SK-N-SH (cell line): ENCODE measurements around the gene ZNF646. TPM values are rescaled to one million over a fixed set of nuclear protein-coding genes. Genes with fewer than 3 reads are reported as not detected.

ENCODE experiments used
- CTCF ChIA-PET: fragments of 300-600, 350-600 bp; formaldehyde crosslinking; extraction: SDS; loops from one replicate; lab custom pipeline; 2021; lab: Yijun Ruan, JAX
- POLR2A ChIA-PET: fragments of 350-600 bp; sonication (Branson Sonifier 250); formaldehyde crosslinking; extraction: SDS; loops from one replicate; lab custom pipeline; 2020; ENCODE audit warnings: antibody characterized with exemption, inconsistent platforms; lab: Yijun Ruan, JAX
- DNase-seq: peaks from one replicate; pipeline ENCODE4 v3.0.0; 2012
- H2AFZ ChIP-seq: fragments of 200-600 bp; sonication (generic); 2 replicates; pipeline ENCODE4 v1.8.1; 2016; ENCODE audit warnings: antibody characterized with exemption, mild to moderate bottlenecking, low read depth
- H3F3A ChIP-seq: fragments of 200-600 bp; sonication (generic); replicated peaks from 2 replicates; pipeline ENCODE3; 2016; ENCODE audit warnings: antibody characterized with exemption, mild to moderate bottlenecking; ENCODE audit not compliant: insufficient read depth
- H3K27ac ChIP-seq, 2 experiments: fragments of 200-500 bp in 1 of 2; fragments of 200-600 bp in 1 of 2; sonication (Bioruptor generic) in 1 of 2; sonication (generic), shearing (Covaris generic) in 1 of 2; 2 replicates each; pipeline versions ENCODE4 v1.5.1 to v1.6.1; 2014 to 2016; ENCODE audit warnings: low read depth in 2 of 2, inconsistent platforms in 1 of 2, low read length in 1 of 2, mild to moderate bottlenecking in 1 of 2, mixed read lengths in 1 of 2
- H3K27me3 ChIP-seq: fragments of 200-600 bp; sonication (generic), shearing (Covaris generic); 2 replicates; pipeline ENCODE4 v1.6.1; 2016; ENCODE audit warnings: mixed run types; ENCODE audit not compliant: insufficient read depth
- H3K36me3 ChIP-seq, 2 experiments: fragments of 200-500 bp in 1 of 2; fragments of 200-600 bp in 1 of 2; sonication (Bioruptor generic) in 1 of 2; sonication (generic) in 1 of 2; replicated peaks in 1 of 2; 2 replicates each; pipeline versions ENCODE3 to v1.5.1; 2014 to 2016; ENCODE audit warnings: low read length in 1 of 2, mild to moderate bottlenecking in 1 of 2; ENCODE audit not compliant: insufficient read depth in 2 of 2, control insufficient read depth in 1 of 2
- H3K4me1 ChIP-seq, 2 experiments: fragments of 200-500 bp in 1 of 2; fragments of 200-600 bp in 1 of 2; sonication (Bioruptor generic) in 1 of 2; sonication (generic), shearing (Covaris generic) in 1 of 2; 2 replicates each; pipeline versions ENCODE4 v1.5.1 to v1.6.1; 2014 to 2016; ENCODE audit warnings: low read depth in 1 of 2, low read length in 1 of 2, mixed run types in 1 of 2; ENCODE audit not compliant: insufficient read depth in 2 of 2, control insufficient read depth in 1 of 2
- H3K4me2 ChIP-seq: fragments of 200-600 bp; sonication (generic), shearing (Covaris generic); 2 replicates; pipeline ENCODE4 v1.6.1; 2017; ENCODE audit warnings: mixed run types
- H3K4me3 ChIP-seq, 2 experiments: fragments of 200-500 bp in 1 of 2; fragments of 200-600 bp in 1 of 2; sonication (Bioruptor generic) in 1 of 2; sonication (generic), shearing (Covaris generic) in 1 of 2; 2 replicates each; pipeline versions ENCODE4 v1.5.1 to v1.8.1; 2014 to 2016; ENCODE audit warnings: low read depth in 2 of 2, inconsistent platforms in 1 of 2, low read length in 1 of 2, mild to moderate bottlenecking in 1 of 2, mixed read lengths in 1 of 2, moderate library complexity in 1 of 2
- H3K79me2 ChIP-seq: fragments of 200-600 bp; sonication (generic); 2 replicates; pipeline ENCODE4 v1.8.1; 2017; ENCODE audit warnings: mild to moderate bottlenecking; ENCODE audit not compliant: insufficient read depth
- H3K9ac ChIP-seq: fragments of 200-600 bp; sonication (generic); 2 replicates; pipeline ENCODE4 v1.6.1; 2017; ENCODE audit warnings: mixed run types
- H3K9me2 ChIP-seq: fragments of 200-600 bp; sonication (generic); 2 replicates; pipeline ENCODE4 v1.6.1; 2017; ENCODE audit warnings: mixed run types
- H3K9me3 ChIP-seq: fragments of 200-600 bp; sonication (generic); 2 replicates; pipeline ENCODE4 v1.6.1; 2017; ENCODE audit warnings: mixed run types, mild to moderate bottlenecking, moderate library complexity
- H4K20me1 ChIP-seq: fragments of 200-600 bp; sonication (generic); 2 replicates; pipeline ENCODE4 v1.6.1; 2017; ENCODE audit warnings: mild to moderate bottlenecking, mixed run types; ENCODE audit not compliant: insufficient read depth
- ELF1 ChIP-seq: IDR thresholded peaks from 2 replicates; pipeline ENCODE4 v1.4.0; 2012
- EZH2phosphoT487 ChIP-seq: fragments of 200-600 bp; sonication (generic); IDR thresholded peaks from 2 replicates; pipeline ENCODE4 v1.6.1; 2017; ENCODE audit warnings: low read depth, mixed run types, mild to moderate bottlenecking, antibody characterized with exemption, moderate library complexity, borderline replicate concordance
- FOSL2 ChIP-seq: IDR thresholded peaks from 2 replicates; pipeline ENCODE4 v1.4.0; 2012; ENCODE audit warnings: low read depth, mild to moderate bottlenecking, moderate library complexity, borderline replicate concordance
- FOXJ3 ChIP-seq: sonication (generic); formaldehyde crosslinking; IDR thresholded peaks from 2 replicates; pipeline ENCODE4 v1.5.1; 2020; ENCODE audit warnings: mild to moderate bottlenecking, missing genetic modification reagents
- FOXM1 ChIP-seq: IDR thresholded peaks from 2 replicates; pipeline ENCODE4 v1.4.0; 2012; ENCODE audit warnings: low read depth, mild to moderate bottlenecking
- GABPA ChIP-seq: IDR thresholded peaks from 2 replicates; pipeline ENCODE4 v1.4.0; 2012; ENCODE audit warnings: low read depth, mild to moderate bottlenecking
- GATA2 ChIP-seq: sonication (generic); formaldehyde crosslinking; IDR thresholded peaks from 2 replicates; pipeline ENCODE4 v1.5.0; 2020; ENCODE audit warnings: mild to moderate bottlenecking, missing genetic modification reagents
- JUND ChIP-seq: IDR thresholded peaks from 2 replicates; pipeline ENCODE4 v1.4.0; 2012
- MAX ChIP-seq: IDR thresholded peaks from 2 replicates; pipeline ENCODE4 v1.4.0; 2012; ENCODE audit warnings: low read depth
- NRF1 ChIP-seq: IDR thresholded peaks from 2 replicates; pipeline ENCODE4 v1.6.1; 2012; ENCODE audit warnings: low read depth, mild to moderate bottlenecking, low read length
- POLR2AphosphoS5 ChIP-seq: IDR thresholded peaks from 2 replicates; pipeline ENCODE4 v1.6.1; 2012; ENCODE audit warnings: low read depth, low read length
- RCOR1 ChIP-seq: fragments of 150-350 bp; IDR thresholded peaks from 2 replicates; pipeline ENCODE4 v1.6.1; 2017; ENCODE audit warnings: antibody characterized with exemption, low read length
- RXRA ChIP-seq: IDR thresholded peaks from 2 replicates; pipeline ENCODE4 v1.4.0; 2012; ENCODE audit warnings: low read depth, mild to moderate bottlenecking, borderline replicate concordance
- SIN3A ChIP-seq: IDR thresholded peaks from 2 replicates; pipeline ENCODE4 v1.6.1; 2012; ENCODE audit warnings: low read depth, mild to moderate bottlenecking, low read length, moderate library complexity, borderline replicate concordance
- TCF12 ChIP-seq: IDR thresholded peaks from 2 replicates; pipeline ENCODE4 v1.4.0; 2012
- USF1 ChIP-seq: IDR thresholded peaks from 2 replicates; pipeline ENCODE4 v1.4.0; 2012; ENCODE audit warnings: low read depth, borderline replicate concordance
- WGBS: methylation state at CpG from one replicate; pipeline ENCODE4 v1.1.6; 2017; ENCODE audit warnings: low lambda C conversion rate; 5-methylcytosine and 5-hydroxymethylcytosine counted together
- polyA plus RNA-seq, 3 experiments: library from polyadenylated mRNA; depleted of rRNA; stranded (reverse); fragments of >200 nt; gene quantifications; 2 replicates each; pipeline ENCODE4 v1.2.3, GENCODE V29; 2012
- TF ChIP-seq, protein P1 (sequence below): IDR thresholded peaks from 2 replicates; pipeline ENCODE4; 2012
- TF ChIP-seq, protein P2 (sequence below): fragments of 150-350 bp; IDR thresholded peaks from 2 replicates; pipeline ENCODE4 v1.6.1; 2016; ENCODE audit warnings: mild to moderate bottlenecking, low read depth, low read length

Gene ZNF646
- polyA plus RNA-seq, 1 of the 3 experiments (the other 2 are of a cell fraction): 3.4 TPM

GRCh38 chr16:31131841-31132271, 57.6 kb downstream of the ZNF646 start:
- Histone ChIP-seq H3K27me3 (no peaks in the 10 kb centered on the region), H3K4me3 (no peak overlapping the region), H3K4me1 (peaks cover 0 to 20% of the 10 kb centered on the region in 2 experiments; a peak in 1 of 4 replicates), H3K4me2 (no peak overlapping the region), H3K27ac (no peak overlapping the region), H3K9me3 (no peaks in the 10 kb centered on the region), H3K9me2 (no peaks in the 10 kb centered on the region), H2AFZ (no peak overlapping the region), H3K36me3 (peaks cover 0 to 13% of the 10 kb centered on the region in 2 experiments), H4K20me1 (no peaks in the 10 kb centered on the region), H3K79me2 (no peaks in the 10 kb centered on the region), H3K9ac (no peak overlapping the region), H3F3A (no peaks in the 10 kb centered on the region)
- ChIA-PET POLR2A (interaction anchor here (0.6 to 1.9 kb wide), 2 partner anchors 15 to 48 kb away, joined by 3 to 4 read pairs; partner anchors contain the start of genes FUS and KAT8), CTCF (interaction anchor here (0.8 to 3.9 kb wide), 2 partner anchors 11 to 14 kb away, joined by 3 to 17 read pairs; partner anchors contain the start of gene KAT8)
- 85% methylated on average over 4 of the region's 5 CpGs for WGBS
- no peak for DNase-seq
- TF ChIP-seq FOXJ3 (CRISPR knock-in tag) (no peak), USF1 (no peak), RCOR1 (no peak), RXRA (no peak), POLR2AphosphoS5 (no peak), NRF1 (no peak), FOXM1 (no peak), SIN3A (no peak), JUND (no peak), ELF1 (no peak), FOSL2 (no peak), TCF12 (no peak), MAX (no peak)
- TF ChIP-seq, protein P1, sequence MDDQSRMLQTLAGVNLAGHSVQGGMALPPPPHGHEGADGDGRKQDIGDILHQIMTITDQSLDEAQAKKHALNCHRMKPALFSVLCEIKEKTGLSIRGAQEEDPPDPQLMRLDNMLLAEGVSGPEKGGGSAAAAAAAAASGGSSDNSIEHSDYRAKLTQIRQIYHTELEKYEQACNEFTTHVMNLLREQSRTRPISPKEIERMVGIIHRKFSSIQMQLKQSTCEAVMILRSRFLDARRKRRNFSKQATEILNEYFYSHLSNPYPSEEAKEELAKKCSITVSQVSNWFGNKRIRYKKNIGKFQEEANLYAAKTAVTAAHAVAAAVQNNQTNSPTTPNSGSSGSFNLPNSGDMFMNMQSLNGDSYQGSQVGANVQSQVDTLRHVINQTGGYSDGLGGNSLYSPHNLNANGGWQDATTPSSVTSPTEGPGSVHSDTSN: no peak
- TF ChIP-seq, protein P2, sequence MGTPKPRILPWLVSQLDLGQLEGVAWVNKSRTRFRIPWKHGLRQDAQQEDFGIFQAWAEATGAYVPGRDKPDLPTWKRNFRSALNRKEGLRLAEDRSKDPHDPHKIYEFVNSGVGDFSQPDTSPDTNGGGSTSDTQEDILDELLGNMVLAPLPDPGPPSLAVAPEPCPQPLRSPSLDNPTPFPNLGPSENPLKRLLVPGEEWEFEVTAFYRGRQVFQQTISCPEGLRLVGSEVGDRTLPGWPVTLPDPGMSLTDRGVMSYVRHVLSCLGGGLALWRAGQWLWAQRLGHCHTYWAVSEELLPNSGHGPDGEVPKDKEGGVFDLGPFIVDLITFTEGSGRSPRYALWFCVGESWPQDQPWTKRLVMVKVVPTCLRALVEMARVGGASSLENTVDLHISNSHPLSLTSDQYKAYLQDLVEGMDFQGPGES: no peak

- peaks cover 0 to 20% of the 10 kb centered on the region in 2 experiments; a peak in 1 of 4 replicates for H3K4me1 ChIP-seq
- no peaks in the 10 kb centered on the region for H3K9me2 ChIP-seq
- 92% methylated on average over 17 of the region's 20 CpGs for WGBS
- no peaks in the 10 kb centered on the region for H3K9me3 ChIP-seq
- no peaks in the 10 kb centered on the region for H3F3A ChIP-seq
- peaks cover 0 to 13% of the 10 kb centered on the region in 2 experiments for H3K36me3 ChIP-seq
- no peak for DNase-seq
- no peak overlapping the region for H3K4me2 ChIP-seq
- no peak overlapping the region for H3K27ac ChIP-seq
- no peaks in the 10 kb centered on the region for H3K79me2 ChIP-seq
- CTCF ChIA-PET: interaction anchor here (1.5 kb wide), 1 partner anchor 10 kb away, joined by 4 read pairs; no protein-coding TSS in a partner anchor
- H4K20me1 ChIP-seq: no peaks in the 10 kb centered on the region
- no peak overlapping the region for H3K9ac ChIP-seq
- no peak overlapping the region for H2AFZ ChIP-seq
- no peaks in the 10 kb centered on the region for H3K27me3 ChIP-seq
- H3K4me3 ChIP-seq: no peak overlapping the region
- POLR2A ChIA-PET: interaction anchor here (1.9 to 3.9 kb wide), 2 partner anchors 15 kb away, joined by 4 to 15 read pairs; partner anchors contain the start of gene KAT8
- TF ChIP-seq GABPA (no peak), MAX (no peak), EZH2phosphoT487 (no peak), GATA2 (CRISPR knock-in tag) (no peak)
Measured at GRCh38 chr16:31132303-31132979, 58.2 kb downstream of the ZNF646 start.
